ELF-1 (cell line): ENCODE measurements around the gene GTF2H3.

ENCODE experiments used
- DNase-seq: peaks from one replicate; pipeline ENCODE4 v3.0.0-alpha.2; 2016; ENCODE audit warnings: low read depth, low spot score

The GTF2H3 gene

DNA sequence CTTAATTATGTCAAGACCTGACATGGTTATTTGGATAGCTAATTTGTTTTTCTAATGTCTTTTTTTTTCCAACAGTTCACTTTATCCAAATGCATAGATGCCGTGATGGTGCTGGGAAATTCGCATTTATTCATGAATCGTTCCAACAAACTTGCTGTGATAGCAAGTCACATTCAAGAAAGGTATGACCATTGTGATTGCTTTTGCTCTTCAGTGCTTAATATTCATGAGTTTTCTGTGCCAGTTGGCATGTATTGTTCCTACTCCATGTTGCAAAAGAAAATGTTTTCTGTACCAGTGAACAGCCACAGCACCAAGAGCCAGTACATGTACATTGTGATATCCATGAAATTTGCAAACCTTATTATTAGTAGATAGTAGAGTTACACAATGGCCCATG is 11.8 kb downstream of the GTF2H3 start:
- no peak for DNase-seq

DNA sequence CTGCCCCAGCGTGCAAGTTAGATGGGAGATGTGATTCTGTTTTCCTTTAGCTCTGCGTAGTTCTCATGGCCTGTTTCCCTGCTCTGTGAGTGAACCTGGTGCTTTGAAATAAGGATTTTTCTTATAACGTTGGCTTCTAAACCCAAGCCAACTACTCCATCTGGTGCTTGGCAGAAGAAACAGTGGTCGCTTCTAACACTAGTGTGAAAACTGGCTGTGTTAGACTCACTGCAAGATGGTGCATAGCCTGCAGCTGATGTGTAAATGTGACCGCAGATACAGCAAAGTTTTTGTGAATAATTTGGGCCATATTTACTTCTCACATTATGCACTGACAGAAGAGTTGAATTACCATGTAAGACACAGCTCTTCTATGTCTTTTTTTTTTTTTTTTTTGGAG is 12.2 kb downstream of the GTF2H3 start:
- DNase-seq: no peak

DNA sequence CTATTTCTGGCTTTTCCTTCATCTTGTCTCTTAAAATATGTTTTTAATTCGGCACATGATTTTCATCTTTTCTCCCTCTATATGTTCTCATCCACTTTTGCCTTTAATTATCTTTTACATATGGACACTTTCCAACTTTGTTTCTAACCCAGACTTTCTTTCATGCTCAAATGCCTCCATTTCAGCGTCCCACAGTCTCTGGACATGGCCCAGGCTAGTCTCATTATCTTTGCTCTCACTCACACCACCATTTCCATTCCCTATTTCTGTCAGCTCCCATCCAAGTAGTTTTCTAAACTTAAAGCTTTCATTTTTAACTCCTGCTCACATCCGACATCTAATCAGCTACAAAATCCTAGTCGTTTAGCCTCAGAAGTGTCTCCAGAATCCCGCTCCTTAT is 14.8 kb downstream of the GTF2H3 start:
- no peak for DNase-seq

- DNase-seq: no peak
These were observed 20.6 kb downstream of the GTF2H3 start for GRCh38 chr12:123654129-123654701.

DNA sequence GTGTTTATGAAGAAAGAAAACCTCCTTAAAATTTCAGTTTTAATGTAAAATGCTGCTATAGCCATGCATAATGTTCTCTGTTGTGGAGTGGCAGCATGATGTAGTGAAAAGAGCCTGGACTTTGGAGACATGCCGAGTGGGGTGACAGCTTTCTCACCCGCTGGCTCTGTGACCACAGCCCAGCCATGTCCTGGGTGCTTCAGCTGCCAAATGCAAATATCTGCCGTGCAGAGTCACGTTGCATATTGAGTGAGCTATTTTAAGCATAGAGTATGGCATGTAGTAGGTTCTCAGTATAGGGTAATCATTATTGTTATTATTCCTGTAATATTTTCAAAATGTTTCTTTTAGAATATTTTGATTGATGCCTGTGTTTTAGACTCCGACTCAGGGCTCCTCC is 21.8 kb downstream of the GTF2H3 start:
- DNase-seq: no peak

GRCh38 chr12:123656392-123656791 is 22.8 kb downstream of the GTF2H3 start:
- no peak for DNase-seq

DNA sequence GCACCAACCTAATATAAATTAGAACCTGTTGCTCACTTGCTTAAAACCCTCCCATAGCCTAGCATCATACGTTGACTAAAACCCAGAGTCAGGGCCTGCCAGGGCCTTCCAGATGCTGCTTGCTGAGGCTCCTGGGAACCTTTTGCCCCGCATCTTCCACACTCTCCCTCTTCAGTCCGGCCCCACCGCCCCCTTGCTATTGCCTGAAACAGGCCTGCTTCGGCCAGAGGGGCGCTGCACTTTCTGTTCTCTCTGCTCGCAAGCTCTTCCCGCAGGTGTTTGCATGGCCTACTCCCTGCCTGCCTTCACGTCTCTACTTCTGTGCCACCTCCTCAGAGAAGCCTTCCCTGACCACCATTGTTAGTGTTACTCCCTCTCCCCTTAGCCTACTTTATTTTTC is 23.6 kb downstream of the GTF2H3 start:
- peak; percentile 5 for DNase-seq

- DNase-seq: no peak
These were observed 26.5 kb downstream of the GTF2H3 start for GRCh38 chr12:123659996-123660727.

DNA sequence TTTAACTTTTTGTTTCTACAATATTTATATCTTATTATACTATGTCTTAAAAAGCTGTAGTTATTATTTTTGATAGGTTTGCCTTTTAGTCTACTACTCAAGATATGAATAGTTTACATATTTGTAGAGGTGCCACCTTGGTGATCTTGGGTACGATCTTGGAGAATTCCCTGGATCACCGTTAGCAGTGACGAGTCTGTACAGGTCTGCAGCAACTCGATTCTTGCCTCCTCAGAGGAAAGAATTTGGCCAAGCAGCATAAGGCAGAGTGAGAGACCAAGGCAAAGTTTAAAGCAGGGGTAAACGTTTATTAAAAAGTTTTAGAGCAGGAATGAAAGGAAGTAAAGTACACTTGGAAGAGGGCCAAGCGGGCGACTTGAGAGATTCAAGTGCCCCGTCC is 34.1 kb downstream of the GTF2H3 start:
- DNase-seq: no peak

- DNase-seq: peak; percentile 96
These were observed 37.5 kb downstream of the GTF2H3 start, which contains the start of gene TCTN2 for GRCh38 chr12:123670882-123671728. TSS of gene TCTN2 (plus strand) at chr12:123671113. CDS start at chr12:123671241, 128 bp downstream.

DNA sequence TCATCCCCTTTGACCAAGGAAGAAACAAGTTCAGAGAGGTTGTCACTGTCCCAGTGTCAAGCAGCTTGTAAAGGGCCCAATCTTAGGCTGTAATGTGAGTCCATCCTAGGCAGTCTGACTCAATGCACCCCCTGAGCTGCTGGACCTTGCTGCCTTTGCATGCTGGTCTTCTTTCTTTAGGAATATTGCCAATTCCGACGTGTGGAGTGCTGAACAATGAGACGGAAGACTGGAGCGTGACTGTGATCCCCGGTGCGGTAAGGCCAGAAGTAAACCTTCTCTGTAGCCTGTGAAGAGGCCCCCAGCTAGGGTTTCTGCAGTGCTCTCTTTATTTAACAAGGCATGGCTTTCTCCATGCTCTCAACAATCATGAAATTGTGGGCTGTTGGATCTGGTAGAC is 38.2 kb downstream of the GTF2H3 start:
- DNase-seq: no peak

- DNase-seq: no peak
These were observed 41.8 kb downstream of the GTF2H3 start for GRCh38 chr12:123675436-123675835.

DNA sequence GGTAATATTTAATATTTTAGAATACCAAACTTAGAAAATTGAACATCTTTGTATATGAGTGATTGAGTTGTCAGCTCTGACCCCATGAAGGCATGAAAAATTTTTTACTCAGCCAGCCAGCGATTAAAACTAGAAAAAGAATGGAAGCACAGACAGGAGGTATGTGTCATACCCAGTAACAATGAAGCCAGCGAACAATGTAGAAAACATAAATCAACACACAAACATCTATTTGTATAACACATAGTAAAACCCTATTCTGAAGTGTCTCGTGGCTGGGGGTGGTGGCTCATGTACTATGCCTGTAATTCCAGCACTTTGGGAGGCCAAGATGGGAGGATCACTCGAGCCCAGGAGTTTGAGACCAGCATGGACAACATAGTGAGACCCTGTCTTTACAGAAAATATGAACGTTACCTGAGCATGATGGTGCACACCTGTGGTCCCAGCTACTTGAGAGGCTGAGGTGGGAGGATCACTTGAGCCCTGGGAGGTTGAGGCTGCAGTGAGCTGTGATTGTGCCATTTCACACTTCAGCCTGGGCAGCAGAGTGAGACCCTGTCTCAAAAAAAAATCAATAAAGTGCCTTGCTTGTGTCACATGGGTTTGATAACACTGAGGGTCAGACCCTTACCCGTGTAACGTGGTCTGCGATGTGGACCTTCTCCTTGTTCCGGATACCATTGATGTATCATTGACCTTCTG is 43.1 kb downstream of the GTF2H3 start:
- DNase-seq: no peak

DNA sequence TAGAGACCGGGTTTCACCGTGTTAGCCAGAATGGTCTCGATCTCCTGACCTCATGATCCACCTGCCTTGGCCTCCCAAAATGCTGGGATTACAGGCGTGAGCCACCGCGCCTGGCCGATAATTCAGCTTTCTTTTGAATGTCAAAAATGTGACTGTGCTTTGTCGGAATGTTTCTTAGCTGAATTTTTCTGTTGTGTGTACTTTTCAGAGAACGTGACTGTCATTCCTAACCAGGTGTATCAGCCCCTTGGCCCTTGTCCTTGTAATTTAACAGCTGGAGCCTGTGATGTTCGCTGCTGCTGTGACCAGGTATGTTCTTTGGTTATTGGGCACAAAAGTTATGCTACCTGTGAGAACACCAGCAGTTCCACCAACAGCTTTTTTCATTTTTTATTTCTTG is 45.4 kb downstream of the GTF2H3 start:
- DNase-seq: no peak

DNA sequence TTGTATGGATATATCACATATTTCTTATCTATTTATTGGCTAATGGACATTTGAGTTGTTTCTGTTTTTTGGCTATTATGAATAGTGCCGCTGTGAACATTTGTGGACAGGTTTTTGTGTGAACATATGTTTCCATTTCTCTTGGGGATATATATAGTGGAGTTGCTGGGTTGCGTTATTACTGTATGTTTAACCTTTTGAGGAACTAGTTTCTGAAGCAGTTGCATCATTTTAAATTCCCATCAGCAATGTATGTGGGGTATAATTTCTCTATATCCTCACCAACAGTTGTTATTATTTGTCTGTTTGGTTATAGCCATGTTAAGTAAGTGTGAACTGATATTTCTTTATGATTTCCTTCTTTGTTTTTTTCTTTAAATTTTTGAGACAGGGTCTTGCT is 48.0 kb downstream of the GTF2H3 start:
- DNase-seq: no peak

GRCh38 chr12:123683964-123684363 is 50.3 kb downstream of the GTF2H3 start:
- DNase-seq: no peak

DNA sequence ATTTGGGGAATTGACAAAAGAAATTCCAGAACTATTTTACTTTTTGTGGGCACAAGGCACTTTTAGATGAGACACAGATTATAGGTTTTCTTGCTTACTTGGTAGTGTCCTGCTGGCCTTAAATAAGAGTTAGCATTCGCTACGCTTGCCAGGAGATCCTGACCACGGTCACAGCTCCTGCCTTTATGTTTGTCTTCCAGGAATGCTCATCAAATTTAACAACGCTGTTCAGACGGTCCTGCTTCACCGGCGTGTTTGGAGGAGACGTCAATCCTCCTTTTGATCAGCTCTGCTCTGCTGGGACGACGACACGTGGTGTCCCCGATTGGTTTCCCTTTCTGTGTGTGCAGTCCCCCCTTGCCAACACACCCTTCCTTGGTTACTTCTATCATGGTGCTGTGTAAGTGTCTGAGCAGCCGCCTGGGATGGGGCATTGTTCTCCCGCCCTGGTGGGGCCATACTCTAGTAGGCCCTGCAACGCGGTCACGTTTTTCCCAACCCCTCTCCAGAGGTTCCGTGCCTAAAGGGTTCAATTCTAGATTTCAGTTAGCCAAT is 53.1 kb downstream of the GTF2H3 start:
- no peak for DNase-seq

DNA sequence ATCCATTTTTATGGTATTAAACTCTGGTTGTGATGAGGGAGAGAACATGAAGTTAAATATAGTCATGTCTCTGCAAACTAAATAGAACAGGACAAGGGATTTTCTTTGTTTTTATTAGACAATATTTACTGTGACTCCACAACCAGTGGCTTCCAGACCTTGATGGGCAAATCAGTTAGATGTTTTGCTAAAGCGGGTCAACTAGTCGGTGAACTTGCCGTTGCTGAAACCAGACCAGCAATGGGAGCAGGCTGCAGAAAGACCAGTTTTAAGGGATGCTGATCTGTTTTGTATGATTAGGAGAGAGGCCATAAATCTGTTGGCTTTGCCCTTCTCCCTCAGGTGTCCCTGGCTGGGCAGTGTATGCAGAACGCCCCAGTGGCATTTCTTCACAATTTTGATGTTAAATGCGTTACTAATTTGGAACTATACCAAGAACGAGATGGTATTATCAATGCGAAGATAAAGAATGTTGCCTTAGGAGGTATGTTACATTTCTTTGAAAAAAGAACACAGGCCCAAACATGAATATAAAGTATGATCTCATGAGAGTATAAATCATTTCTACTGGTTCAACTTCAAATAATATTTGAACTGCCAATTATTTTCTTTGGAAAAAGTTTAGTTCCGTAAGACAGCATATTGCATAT is 56.7 kb downstream of the GTF2H3 start:
- no peak for DNase-seq

DNA sequence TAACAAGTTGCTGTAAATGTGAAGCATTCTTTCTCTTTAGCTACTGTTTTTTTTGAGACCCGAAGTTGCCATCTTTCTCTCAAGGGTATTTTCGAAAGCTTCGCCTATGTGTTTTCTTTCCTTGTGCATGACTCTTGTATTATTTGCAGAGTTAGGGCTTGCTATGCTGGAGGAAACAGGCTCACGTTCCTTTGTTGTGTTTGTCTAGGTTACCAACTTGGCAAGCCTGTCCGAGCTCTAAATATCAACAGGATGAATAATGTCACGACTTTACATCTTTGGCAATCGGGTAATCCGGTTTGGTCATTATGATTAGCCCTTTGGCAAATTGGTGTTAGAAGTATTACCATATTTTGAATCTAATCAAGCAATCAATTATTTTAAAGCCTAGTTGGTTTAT is 62.6 kb downstream of the GTF2H3 start:
- DNase-seq: no peak

- no peak for DNase-seq
These were observed 63.0 kb downstream of the GTF2H3 start for GRCh38 chr12:123696646-123697045.

- DNase-seq: no peak
These were observed 72.3 kb downstream of the GTF2H3 start for GRCh38 chr12:123705935-123706334.
